SK-N-SH treated with all-trans-retinoic acid at 6 μM for 48 hours (cell line): ENCODE results near the gene RASAL2.

Experiments used
- ATAC-seq: fragments of 200-7000 bp; cut with Tn5 transposase; 3 replicates; pipeline ENCODE4 v1.9.1; 2020; ENCODE audit warnings: mild to moderate bottlenecking, moderate library complexity
- ARNTL ChIP-seq: fragments of 450-650 bp; formaldehyde crosslinking; IDR thresholded peaks from 2 replicates; pipeline ENCODE4 v1.5.0; 2020; ENCODE audit warnings: low read depth, mild to moderate bottlenecking, moderate library complexity, borderline replicate concordance
- BACH2 ChIP-seq: fragments of 250-450 bp; sonication (Bioruptor Pico); IDR thresholded peaks from 2 replicates; pipeline ENCODE4 v1.9.0; 2021; ENCODE audit warnings: mild to moderate bottlenecking, borderline replicate concordance
- CSDC2 ChIP-seq: fragments of 250-450 bp; sonication (Bioruptor Pico); IDR thresholded peaks from 2 replicates; pipeline ENCODE4 v1.5.0; 2020; ENCODE audit warnings: mild to moderate bottlenecking, moderate library complexity
- ESRRG ChIP-seq: fragments of 250-450 bp; sonication (Bioruptor Pico); IDR thresholded peaks from 2 replicates; pipeline ENCODE4 v1.6.1; 2021; ENCODE audit warnings: mild to moderate bottlenecking
- GLIS3 ChIP-seq: fragments of 250-450 bp; sonication (Bioruptor Pico); IDR thresholded peaks from 2 replicates; pipeline ENCODE4 v1.5.0; 2020; ENCODE audit warnings: mild to moderate bottlenecking, moderate library complexity
- ISL1 ChIP-seq: fragments of 250-450 bp; sonication (Bioruptor Pico); IDR thresholded peaks from 2 replicates; pipeline ENCODE4 v2.1.2; 2022; ENCODE audit warnings: mild to moderate bottlenecking, moderate library complexity
- OSR1 ChIP-seq: fragments of 250-450 bp; sonication (Bioruptor Pico); IDR thresholded peaks from 2 replicates; pipeline ENCODE4 v1.8.0; 2022; ENCODE audit warnings: moderate library complexity, mild to moderate bottlenecking, inconsistent platforms
- PPARA ChIP-seq: fragments of 250-450 bp; sonication (Bioruptor Pico); IDR thresholded peaks from 2 replicates; pipeline ENCODE4 v1.5.0; 2020; ENCODE audit warnings: mild to moderate bottlenecking, borderline replicate concordance
- RARB ChIP-seq: fragments of 250-450 bp; sonication (Bioruptor Pico); IDR thresholded peaks from 2 replicates; pipeline ENCODE4 v1.8.0; 2021; ENCODE audit warnings: mild to moderate bottlenecking, moderate library complexity
- SNAI2 ChIP-seq: fragments of 250-450 bp; sonication (Bioruptor Pico); IDR thresholded peaks from 2 replicates; pipeline ENCODE4 v1.5.0; 2020; ENCODE audit warnings: mild to moderate bottlenecking, moderate library complexity
- TCF4 ChIP-seq: fragments of 250-450 bp; sonication (Bioruptor Pico); IDR thresholded peaks from 2 replicates; pipeline ENCODE4 v1.8.0; 2021; ENCODE audit warnings: mild to moderate bottlenecking, moderate library complexity, borderline replicate concordance
- TOX ChIP-seq: fragments of 250-450 bp; sonication (Bioruptor Pico); IDR thresholded peaks from 2 replicates; pipeline ENCODE4 v1.8.0; 2021; ENCODE audit warnings: mild to moderate bottlenecking, moderate library complexity, borderline replicate concordance
- ZC3H10 ChIP-seq: fragments of 250-450 bp; sonication (Bioruptor Pico); IDR thresholded peaks from 2 replicates; pipeline ENCODE4 v1.5.1; 2021; ENCODE audit warnings: mild to moderate bottlenecking, moderate library complexity
- ZFP3 ChIP-seq: fragments of 250-450 bp; sonication (Bioruptor Pico); IDR thresholded peaks from 2 replicates; pipeline ENCODE4 v1.5.0; 2020; ENCODE audit warnings: mild to moderate bottlenecking, moderate library complexity
- ZFP30 ChIP-seq: fragments of 450-650 bp; formaldehyde crosslinking; IDR thresholded peaks from 2 replicates; pipeline ENCODE4 v1.5.0; 2022; ENCODE audit warnings: mild to moderate bottlenecking, moderate library complexity
- ZNF565 ChIP-seq: fragments of 450-650 bp; formaldehyde crosslinking; conservative IDR thresholded peaks from 2 replicates; pipeline ENCODE4 v1.5.0; 2020; ENCODE audit warnings: low read depth, mild to moderate bottlenecking, moderate library complexity
- ZNF70 ChIP-seq: fragments of 450-650 bp; formaldehyde crosslinking; IDR thresholded peaks from 2 replicates; pipeline ENCODE4 v1.5.0; 2020; ENCODE audit warnings: mild to moderate bottlenecking, moderate library complexity
- ZNF8 ChIP-seq: fragments of 450-650 bp; formaldehyde crosslinking; IDR thresholded peaks from 2 replicates; pipeline ENCODE4 v1.5.0; 2020; ENCODE audit warnings: mild to moderate bottlenecking, moderate library complexity
- TF ChIP-seq, protein P1 (sequence below): fragments of 250-450 bp; sonication (Bioruptor Pico); IDR thresholded peaks from 2 replicates; pipeline ENCODE4 v1.5.0; 2020; ENCODE audit warnings: mild to moderate bottlenecking, moderate library complexity
- TF ChIP-seq, protein P2 (sequence below): fragments of 250-450 bp; sonication (Bioruptor Pico); IDR thresholded peaks from 2 replicates; pipeline ENCODE4 v1.8.0; 2020; ENCODE audit warnings: mild to moderate bottlenecking, moderate library complexity, borderline replicate concordance
- TF ChIP-seq, protein P3 (sequence below): fragments of 250-450 bp; sonication (Bioruptor Pico); IDR thresholded peaks from 2 replicates; pipeline ENCODE4 v1.5.1; 2021; ENCODE audit warnings: mild to moderate bottlenecking, moderate library complexity
- TF ChIP-seq, protein P4 (sequence below): fragments of 250-450 bp; sonication (Bioruptor Pico); IDR thresholded peaks from 2 replicates; pipeline ENCODE4 v1.5.1; 2020; ENCODE audit warnings: low read depth, mild to moderate bottlenecking, moderate library complexity

Gene RASAL2

DNA sequence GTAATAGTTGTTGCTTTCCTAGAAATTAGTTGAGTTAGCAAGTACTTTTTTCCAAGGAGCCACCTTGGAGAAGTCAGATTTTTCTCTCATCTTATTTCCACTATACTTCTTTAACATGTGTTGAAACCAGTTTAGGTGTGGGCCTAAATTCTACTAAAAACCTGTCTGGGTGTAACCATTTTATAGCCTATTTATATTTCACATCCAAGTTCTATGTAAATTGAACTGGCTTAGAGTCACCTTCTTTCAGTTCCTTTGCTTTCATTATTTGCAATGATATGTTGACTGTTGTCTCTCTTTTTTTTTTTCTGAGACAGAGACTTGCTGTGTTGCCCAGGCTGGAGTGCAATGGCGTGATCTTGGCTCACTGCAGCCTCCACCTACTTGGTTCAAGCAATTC lies 207.2 kb downstream of the RASAL2 start (continued):
- TF ChIP-seq, protein P1, sequence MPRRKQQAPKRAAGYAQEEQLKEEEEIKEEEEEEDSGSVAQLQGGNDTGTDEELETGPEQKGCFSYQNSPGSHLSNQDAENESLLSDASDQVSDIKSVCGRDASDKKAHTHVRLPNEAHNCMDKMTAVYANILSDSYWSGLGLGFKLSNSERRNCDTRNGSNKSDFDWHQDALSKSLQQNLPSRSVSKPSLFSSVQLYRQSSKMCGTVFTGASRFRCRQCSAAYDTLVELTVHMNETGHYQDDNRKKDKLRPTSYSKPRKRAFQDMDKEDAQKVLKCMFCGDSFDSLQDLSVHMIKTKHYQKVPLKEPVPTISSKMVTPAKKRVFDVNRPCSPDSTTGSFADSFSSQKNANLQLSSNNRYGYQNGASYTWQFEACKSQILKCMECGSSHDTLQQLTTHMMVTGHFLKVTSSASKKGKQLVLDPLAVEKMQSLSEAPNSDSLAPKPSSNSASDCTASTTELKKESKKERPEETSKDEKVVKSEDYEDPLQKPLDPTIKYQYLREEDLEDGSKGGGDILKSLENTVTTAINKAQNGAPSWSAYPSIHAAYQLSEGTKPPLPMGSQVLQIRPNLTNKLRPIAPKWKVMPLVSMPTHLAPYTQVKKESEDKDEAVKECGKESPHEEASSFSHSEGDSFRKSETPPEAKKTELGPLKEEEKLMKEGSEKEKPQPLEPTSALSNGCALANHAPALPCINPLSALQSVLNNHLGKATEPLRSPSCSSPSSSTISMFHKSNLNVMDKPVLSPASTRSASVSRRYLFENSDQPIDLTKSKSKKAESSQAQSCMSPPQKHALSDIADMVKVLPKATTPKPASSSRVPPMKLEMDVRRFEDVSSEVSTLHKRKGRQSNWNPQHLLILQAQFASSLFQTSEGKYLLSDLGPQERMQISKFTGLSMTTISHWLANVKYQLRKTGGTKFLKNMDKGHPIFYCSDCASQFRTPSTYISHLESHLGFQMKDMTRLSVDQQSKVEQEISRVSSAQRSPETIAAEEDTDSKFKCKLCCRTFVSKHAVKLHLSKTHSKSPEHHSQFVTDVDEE (CRISPR knock-in tag): no peak
- TF ChIP-seq SNAI2 (no peak), OSR1 (no peak), TOX (CRISPR knock-in tag) (no peak), ZC3H10 (CRISPR knock-in tag) (no peak)
- TF ChIP-seq, protein P2, sequence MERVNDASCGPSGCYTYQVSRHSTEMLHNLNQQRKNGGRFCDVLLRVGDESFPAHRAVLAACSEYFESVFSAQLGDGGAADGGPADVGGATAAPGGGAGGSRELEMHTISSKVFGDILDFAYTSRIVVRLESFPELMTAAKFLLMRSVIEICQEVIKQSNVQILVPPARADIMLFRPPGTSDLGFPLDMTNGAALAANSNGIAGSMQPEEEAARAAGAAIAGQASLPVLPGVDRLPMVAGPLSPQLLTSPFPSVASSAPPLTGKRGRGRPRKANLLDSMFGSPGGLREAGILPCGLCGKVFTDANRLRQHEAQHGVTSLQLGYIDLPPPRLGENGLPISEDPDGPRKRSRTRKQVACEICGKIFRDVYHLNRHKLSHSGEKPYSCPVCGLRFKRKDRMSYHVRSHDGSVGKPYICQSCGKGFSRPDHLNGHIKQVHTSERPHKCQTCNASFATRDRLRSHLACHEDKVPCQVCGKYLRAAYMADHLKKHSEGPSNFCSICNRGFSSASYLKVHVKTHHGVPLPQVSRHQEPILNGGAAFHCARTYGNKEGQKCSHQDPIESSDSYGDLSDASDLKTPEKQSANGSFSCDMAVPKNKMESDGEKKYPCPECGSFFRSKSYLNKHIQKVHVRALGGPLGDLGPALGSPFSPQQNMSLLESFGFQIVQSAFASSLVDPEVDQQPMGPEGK: no peak

DNA sequence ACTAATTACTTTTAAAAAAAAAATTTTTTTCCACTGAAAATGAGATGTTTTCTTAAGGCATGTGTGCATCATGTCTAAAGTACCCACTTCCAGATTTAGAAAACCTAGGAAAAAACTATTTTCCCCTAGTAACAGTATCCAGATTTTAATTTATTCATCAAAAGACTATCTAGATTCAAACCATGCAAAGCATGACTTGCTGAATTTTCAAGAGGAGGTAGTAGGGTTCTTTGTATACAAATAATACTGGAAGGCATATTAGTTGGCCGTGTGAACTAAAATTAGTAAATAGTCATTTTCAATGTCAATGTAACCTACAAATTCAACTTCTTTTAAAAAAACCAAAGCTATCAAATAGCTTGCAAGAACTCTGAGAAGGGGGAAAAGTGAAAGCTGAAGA lies 213.4 kb downstream of the RASAL2 start:
- no peak for ATAC-seq
- no peak for TF ChIP-seq ZC3H10 (CRISPR knock-in tag)
- TF ChIP-seq ESRRG (CRISPR knock-in tag): no peak
- TF ChIP-seq, protein P3, sequence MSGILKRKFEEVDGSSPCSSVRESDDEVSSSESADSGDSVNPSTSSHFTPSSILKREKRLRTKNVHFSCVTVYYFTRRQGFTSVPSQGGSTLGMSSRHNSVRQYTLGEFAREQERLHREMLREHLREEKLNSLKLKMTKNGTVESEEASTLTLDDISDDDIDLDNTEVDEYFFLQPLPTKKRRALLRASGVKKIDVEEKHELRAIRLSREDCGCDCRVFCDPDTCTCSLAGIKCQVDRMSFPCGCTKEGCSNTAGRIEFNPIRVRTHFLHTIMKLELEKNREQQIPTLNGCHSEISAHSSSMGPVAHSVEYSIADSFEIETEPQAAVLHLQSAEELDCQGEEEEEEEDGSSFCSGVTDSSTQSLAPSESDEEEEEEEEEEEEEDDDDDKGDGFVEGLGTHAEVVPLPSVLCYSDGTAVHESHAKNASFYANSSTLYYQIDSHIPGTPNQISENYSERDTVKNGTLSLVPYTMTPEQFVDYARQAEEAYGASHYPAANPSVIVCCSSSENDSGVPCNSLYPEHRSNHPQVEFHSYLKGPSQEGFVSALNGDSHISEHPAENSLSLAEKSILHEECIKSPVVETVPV: no peak
- TF ChIP-seq CSDC2 (CRISPR knock-in tag): no peak
- TF ChIP-seq TCF4: no peak
- TF ChIP-seq, protein P4, sequence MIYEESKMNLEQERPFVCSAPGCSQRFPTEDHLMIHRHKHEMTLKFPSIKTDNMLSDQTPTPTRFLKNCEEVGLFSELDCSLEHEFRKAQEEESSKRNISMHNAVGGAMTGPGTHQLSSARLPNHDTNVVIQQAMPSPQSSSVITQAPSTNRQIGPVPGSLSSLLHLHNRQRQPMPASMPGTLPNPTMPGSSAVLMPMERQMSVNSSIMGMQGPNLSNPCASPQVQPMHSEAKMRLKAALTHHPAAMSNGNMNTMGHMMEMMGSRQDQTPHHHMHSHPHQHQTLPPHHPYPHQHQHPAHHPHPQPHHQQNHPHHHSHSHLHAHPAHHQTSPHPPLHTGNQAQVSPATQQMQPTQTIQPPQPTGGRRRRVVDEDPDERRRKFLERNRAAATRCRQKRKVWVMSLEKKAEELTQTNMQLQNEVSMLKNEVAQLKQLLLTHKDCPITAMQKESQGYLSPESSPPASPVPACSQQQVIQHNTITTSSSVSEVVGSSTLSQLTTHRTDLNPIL (CRISPR knock-in tag): no peak
- TF ChIP-seq BACH2 (CRISPR knock-in tag): no peak
- no peak for TF ChIP-seq ISL1 (CRISPR knock-in tag)
- TF ChIP-seq TOX (CRISPR knock-in tag): no peak
- TF ChIP-seq ZFP3 (CRISPR knock-in tag): no peak
- TF ChIP-seq, protein P1 (CRISPR knock-in tag): no peak
- TF ChIP-seq ZNF565: no peak
- TF ChIP-seq ARNTL (CRISPR knock-in tag): no peak
- TF ChIP-seq GLIS3 (CRISPR knock-in tag): no peak
- TF ChIP-seq ZNF8 (CRISPR knock-in tag): no peak
- TF ChIP-seq SNAI2: no peak

DNA sequence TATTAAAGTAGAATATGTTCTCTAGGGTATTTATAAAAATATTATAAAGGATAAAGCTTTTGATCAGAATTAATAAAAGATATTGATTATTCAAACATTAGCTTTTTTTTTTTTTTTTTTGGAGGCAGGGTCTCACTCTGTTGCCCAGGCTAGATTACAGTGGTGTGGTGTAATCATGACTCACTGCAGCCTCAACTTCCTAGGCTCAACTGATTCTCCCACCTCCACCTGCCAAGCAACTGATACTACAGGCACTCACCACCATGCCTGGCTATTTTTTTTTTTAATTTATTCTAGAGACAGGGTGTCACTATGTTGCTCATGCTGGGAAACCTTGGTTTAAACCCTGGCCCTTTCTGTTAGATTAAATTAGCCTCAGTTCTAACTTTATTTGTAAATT lies 214.5 kb downstream of the RASAL2 start:
- no peak for ATAC-seq
- no peak for TF ChIP-seq BACH2 (CRISPR knock-in tag)
- TF ChIP-seq, protein P2: no peak
- TF ChIP-seq ISL1 (CRISPR knock-in tag): no peak
- TF ChIP-seq ARNTL (CRISPR knock-in tag): no peak
- no peak for TF ChIP-seq ZC3H10 (CRISPR knock-in tag)
- no peak for TF ChIP-seq ZNF70 (CRISPR knock-in tag)
- TF ChIP-seq RARB (CRISPR knock-in tag): no peak
- TF ChIP-seq ZFP3 (CRISPR knock-in tag): no peak
- no peak for TF ChIP-seq PPARA (CRISPR knock-in tag)
- TF ChIP-seq OSR1: no peak
- no peak for TF ChIP-seq ZFP30
- no peak for TF ChIP-seq TOX (CRISPR knock-in tag)
- TF ChIP-seq, protein P1 (CRISPR knock-in tag): no peak
- no peak for TF ChIP-seq TCF4
